Kidney (tissue), 14 donors: ENCODE data around the gene UQCC2. TPM values are rescaled to one million over a fixed set of nuclear protein-coding genes. Genes with fewer than 3 reads are reported as not detected.

Experiments
- DNase-seq, 5 donors: peaks; one replicate each; pipeline ENCODE4 v3.0.0-alpha.2; 2013 to 2020
- FAIRE-seq: peaks from 2 replicates; lab custom pipeline; 2012; peaks lifted over from hg19 to GRCh38; lab: Jason Lieb, UNC
- H3K27ac ChIP-seq, 2 donors: one replicate each; pipeline ENCODE4 v1.7.0; 2013; ENCODE audit warnings: low read depth in 2 of 2, low read length in 2 of 2, inconsistent platforms in 1 of 2
- H3K27me3 ChIP-seq: one replicate; pipeline ENCODE4 v1.7.1; 2013; ENCODE audit warnings: low read length, inconsistent platforms; ENCODE audit not compliant: control insufficient read depth, insufficient read depth
- H3K36me3 ChIP-seq, 3 donors: one replicate each; pipeline versions ENCODE4 v1.7.0 to v1.7.1; 2013; ENCODE audit warnings: low read length in 3 of 3, control low read depth in 1 of 3, inconsistent platforms in 1 of 3; ENCODE audit not compliant: insufficient read depth in 3 of 3, control insufficient read depth in 2 of 3
- H3K4me1 ChIP-seq, 3 donors: one replicate each; pipeline versions ENCODE4 v1.7.0 to v1.7.1; 2013; ENCODE audit warnings: low read length in 3 of 3, inconsistent platforms in 1 of 3, low read depth in 1 of 3; ENCODE audit not compliant: control insufficient read depth in 2 of 3, insufficient read depth in 2 of 3
- H3K4me3 ChIP-seq, 3 donors: one replicate each; pipeline versions ENCODE4 v1.7.0 to v1.8.1; 2013; ENCODE audit warnings: low read length in 3 of 3, control low read depth in 1 of 3, inconsistent platforms in 1 of 3
- H3K9ac ChIP-seq, 3 donors: one replicate each; pipeline versions ENCODE4 v1.7.0 to v1.7.1; 2013; ENCODE audit warnings: low read length in 3 of 3, control low read depth in 1 of 3, inconsistent platforms in 1 of 3
- H3K9me3 ChIP-seq, 3 donors: one replicate each; pipeline versions ENCODE4 v1.7.0 to v1.7.1; 2013; ENCODE audit warnings: low read length in 3 of 3, control low read depth in 1 of 3, inconsistent platforms in 1 of 3; ENCODE audit not compliant: control insufficient read depth in 2 of 3, insufficient read depth in 1 of 3
- CTCF ChIP-seq: IDR thresholded peaks from 3 replicates; pipeline ENCODE4 v1.5.1; 2012; ENCODE audit warnings: mild to moderate bottlenecking, moderate library complexity, borderline replicate concordance; ENCODE audit not compliant: insufficient read depth; ENCODE audit errors: extremely low read depth
- intact Hi-C: fragments of 100-400 bp; cut with DNase I; formaldehyde crosslinking; loops from one replicate; pipeline ENCODE4 v1.11.1; 2022
- polyA plus RNA-seq: library from polyadenylated mRNA; stranded (reverse); fragments of 350-450 nt; fragmentation: Illumina TruSeq; extraction: RNeasy Lipid Tissue Mini Kit (QIAGEN cat#74804); gene quantifications from one replicate; pipeline ENCODE4 v1.2.3, GENCODE V29; 2014; ENCODE audit warnings: low read depth, low replicate concordance; ENCODE audit not compliant: insufficient read depth
- total RNA-seq: library from RNA; stranded (reverse); fragmentation: NEBNext Ultra II Directional; extraction: Animal tissue kit (Norgen Biotek cat#: 25700); gene quantifications from one replicate; pipeline ENCODE4 v1.2.1, GENCODE V29; 2021
- donor health status: control.
- donor health status: control.
- donor health status: control.
- donor health status: control.
- donor health status: control.
- donor health status: DM: yes; HTN: yes; CAD: no.
- donor health status: Normal renal cell carcinoma (clear cell type).

The UQCC2 gene
- total and polyA plus RNA-seq, 2 donors from 2014 or later: 39.6 to 189 TPM

GRCh38 chr6:33670971-33671743 lies 40.3 kb downstream of the UQCC2 start:
- intact Hi-C loops: no loop called here
- DNase-seq (peak in 4 of 5 donors; percentile 28 to 69 (median 40)), FAIRE-seq (no peak)
- no peak overlapping the region for H3K9ac ChIP-seq
- no peaks in the 10 kb centered on the region for H3K9me3 ChIP-seq
- no peaks in the 10 kb centered on the region for H3K36me3 ChIP-seq
- H3K4me3 ChIP-seq: no peak overlapping the region
- no peaks in the 10 kb centered on the region for H3K4me1 ChIP-seq
- H3K27me3 ChIP-seq: no peaks in the 10 kb centered on the region
- H3K27ac ChIP-seq: no peak overlapping the region
- TF ChIP-seq CTCF: no peak

GRCh38 chr6:33670086-33670660 lies 41.3 kb downstream of the UQCC2 start:
- Histone ChIP-seq H3K4me3 (no peak overlapping the region), H3K4me1 (no peaks in the 10 kb centered on the region), H3K9ac (no peak overlapping the region), H3K36me3 (no peaks in the 10 kb centered on the region), H3K27me3 (no peaks in the 10 kb centered on the region), H3K27ac (no peak overlapping the region), H3K9me3 (no peaks in the 10 kb centered on the region)
- FAIRE-seq (no peak), DNase-seq (no peak)
- intact Hi-C loops: no loop called here
- TF ChIP-seq CTCF: no peak

GRCh38 chr6:33668914-33669313 lies 42.6 kb downstream of the UQCC2 start:
- TF ChIP-seq CTCF: no peak
- Histone ChIP-seq H3K9me3 (no peaks in the 10 kb centered on the region), H3K4me1 (no peaks in the 10 kb centered on the region), H3K4me3 (no peak overlapping the region), H3K27me3 (no peaks in the 10 kb centered on the region), H3K27ac (no peak overlapping the region), H3K9ac (no peak overlapping the region), H3K36me3 (no peaks in the 10 kb centered on the region)
- no peak for DNase-seq
- no peak for FAIRE-seq
- intact Hi-C loops: no loop called here
